ENCODE data around the gene POLE. TPM values are rescaled to one million over a fixed set of nuclear protein-coding genes. Genes with fewer than 3 reads are reported as not detected.

POLE gene
- total RNA-seq, 1 experiment from 2014 or later = 147 TPM

DNA sequence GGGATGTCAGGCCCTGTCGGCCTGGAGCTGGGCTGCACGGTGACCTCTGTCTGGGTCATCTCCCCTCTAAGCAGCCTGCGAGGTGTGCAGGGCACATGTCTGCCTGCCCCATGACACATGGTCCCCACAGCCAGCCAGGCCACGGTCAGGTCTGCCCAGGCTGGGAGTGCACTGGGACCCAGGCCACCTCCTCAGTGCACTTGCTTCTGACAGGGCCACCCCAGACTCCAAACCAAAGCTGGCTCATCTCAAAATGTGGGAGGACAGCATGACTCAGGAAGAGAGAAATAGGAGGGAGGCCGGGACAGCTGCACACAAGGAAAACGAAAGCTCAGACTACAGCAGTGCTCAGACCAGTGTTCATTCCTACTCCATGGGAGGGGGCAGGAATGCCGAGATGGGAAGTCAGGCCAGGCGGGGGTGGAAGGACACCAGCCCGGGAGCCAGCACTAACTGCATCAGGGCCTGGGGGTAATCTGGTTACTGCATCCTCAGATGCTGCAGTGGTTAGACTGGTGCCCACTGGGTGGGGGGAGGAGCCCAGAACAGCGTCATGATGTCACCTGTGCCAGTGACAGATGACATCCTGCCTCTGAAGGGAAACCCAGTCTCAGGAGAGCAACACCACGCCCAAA is 64.6 kb downstream of the POLE start:
- H3K27ac ChIP-seq (ENCODE audit: insufficient read length, low read depth, low read length) = no peak overlapping the region
- no peak overlapping the region for H2BK12ac ChIP-seq (ENCODE audit: insufficient read length, low read depth, low read length)
- peaks cover 2% of the 10 kb centered on the region for H3K9me3 ChIP-seq (ENCODE audit: control insufficient read depth, low read depth, low read length)
- Mint-ChIP-seq H3K27me3 (ENCODE audit: low read depth) (peaks cover 23% of the 10 kb centered on the region), H3K4me1 (peaks cover 5 to 15% of the 10 kb centered on the region in 2 experiments), H3K27ac (no peak overlapping the region; a peak in 2 of 7 replicates), H3K9me3 (peaks cover 6 to 7% of the 10 kb centered on the region in 2 experiments), H3K4me3 (no peak overlapping the region), H3K36me3 (ENCODE audit: insufficient read depth in 1 of 3, low read depth in 3 of 3) (peaks cover 17 to 38% (median 21%) of the 10 kb centered on the region in 3 experiments)
- H4K8ac ChIP-seq (replicated peaks; ENCODE audit: insufficient read length, low read depth, low read length) = no peak overlapping the region
- no CpG with 5 or more reads among the region's 11 CpGs for WGBS (ENCODE audit: extremely low coverage, insufficient read length, low lambda C conversion rate)
- H3K4me2 ChIP-seq (ENCODE audit: insufficient read depth, insufficient read length, low read length) = no peak overlapping the region
- H3K79me2 ChIP-seq (ENCODE audit: insufficient read depth, low read length) = no peaks in the 10 kb centered on the region
- no peak overlapping the region for H2BK20ac ChIP-seq (ENCODE audit: low read depth, low read length, poor library complexity, severe bottlenecking)
- H2AK5ac ChIP-seq (ENCODE audit: insufficient read length, low read length) = no peak overlapping the region
- H3K9ac ChIP-seq (ENCODE audit: extremely low read depth, insufficient read length, low read length) = no peak overlapping the region
- no peak overlapping the region for H2BK15ac ChIP-seq (ENCODE audit: low read depth, low read length)
- H3T11ph ChIP-seq (ENCODE audit: low read length) = no peak overlapping the region
- H3K14ac ChIP-seq (ENCODE audit: insufficient read depth, low read length) = no peak overlapping the region; the same call in 1 of the 2 replicates
- H4K20me1 ChIP-seq (ENCODE audit: control insufficient read depth, insufficient read depth, insufficient read length) = no peaks in the 10 kb centered on the region
- no peak for DNase-seq
- H3K4me1 ChIP-seq (ENCODE audit: insufficient read depth, low read length) = no peaks in the 10 kb centered on the region
- peaks cover 4% of the 10 kb centered on the region; the same call in 1 of the 2 replicates for H3K27me3 ChIP-seq (ENCODE audit: insufficient read depth, low read length)
- H3K4ac ChIP-seq (ENCODE audit: low read depth, low read length) = no peak overlapping the region
- no peak overlapping the region for H4K5ac ChIP-seq (ENCODE audit: insufficient read length, low read depth, low read length)
- no peak overlapping the region for H2BK120ac ChIP-seq (ENCODE audit: low read depth, low read length, poor library complexity, severe bottlenecking)
- no peak overlapping the region for H3K23ac ChIP-seq (ENCODE audit: insufficient read length, low read depth, low read length)
- H2AFZ ChIP-seq (ENCODE audit: low read length) = no peak overlapping the region
- H3K79me1 ChIP-seq (ENCODE audit: insufficient read depth, low read depth, low read length, poor library complexity, severe bottlenecking) = no peaks in the 10 kb centered on the region
- H4K91ac ChIP-seq (ENCODE audit: insufficient read length, low read depth, low read length) = no peak overlapping the region
- H3K56ac ChIP-seq (ENCODE audit: insufficient read length, low read depth, low read length) = no peak overlapping the region
- TF ChIP-seq, protein P1, sequence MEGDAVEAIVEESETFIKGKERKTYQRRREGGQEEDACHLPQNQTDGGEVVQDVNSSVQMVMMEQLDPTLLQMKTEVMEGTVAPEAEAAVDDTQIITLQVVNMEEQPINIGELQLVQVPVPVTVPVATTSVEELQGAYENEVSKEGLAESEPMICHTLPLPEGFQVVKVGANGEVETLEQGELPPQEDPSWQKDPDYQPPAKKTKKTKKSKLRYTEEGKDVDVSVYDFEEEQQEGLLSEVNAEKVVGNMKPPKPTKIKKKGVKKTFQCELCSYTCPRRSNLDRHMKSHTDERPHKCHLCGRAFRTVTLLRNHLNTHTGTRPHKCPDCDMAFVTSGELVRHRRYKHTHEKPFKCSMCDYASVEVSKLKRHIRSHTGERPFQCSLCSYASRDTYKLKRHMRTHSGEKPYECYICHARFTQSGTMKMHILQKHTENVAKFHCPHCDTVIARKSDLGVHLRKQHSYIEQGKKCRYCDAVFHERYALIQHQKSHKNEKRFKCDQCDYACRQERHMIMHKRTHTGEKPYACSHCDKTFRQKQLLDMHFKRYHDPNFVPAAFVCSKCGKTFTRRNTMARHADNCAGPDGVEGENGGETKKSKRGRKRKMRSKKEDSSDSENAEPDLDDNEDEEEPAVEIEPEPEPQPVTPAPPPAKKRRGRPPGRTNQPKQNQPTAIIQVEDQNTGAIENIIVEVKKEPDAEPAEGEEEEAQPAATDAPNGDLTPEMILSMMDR (conservative IDR thresholded peaks at IDR 0.05) = no peak
- no peak overlapping the region for H2BK5ac ChIP-seq (ENCODE audit: insufficient read length, low read length)
- H3K18ac ChIP-seq (ENCODE audit: insufficient read length, low read depth, low read length) = no peak overlapping the region
- no peaks in the 10 kb centered on the region for H3K23me2 ChIP-seq (ENCODE audit: insufficient read length, low read depth, low read length, poor library complexity, severe bottlenecking)

Data from H9 (cell line).